Neuronal stem cell (in vitro differentiated cells): Measurements from ENCODE around the gene IGFN1.

Experiments
- DNase-seq: peaks from one replicate; pipeline ENCODE4 v3.0.0-alpha.2; 2013; ENCODE audit warnings: low spot score
- H2AFZ ChIP-seq: one replicate; pipeline ENCODE4 v1.6.1; 2013; ENCODE audit warnings: mild to moderate bottlenecking, low read length, inconsistent platforms
- H2AK5ac ChIP-seq: 2 replicates; pipeline ENCODE4 v1.6.1; 2013; ENCODE audit warnings: low read depth, mild to moderate bottlenecking, inconsistent platforms, low read length, moderate library complexity, mixed read lengths
- H2BK120ac ChIP-seq: 2 replicates; pipeline ENCODE4 v1.6.1; 2013; ENCODE audit warnings: low read depth, mild to moderate bottlenecking, inconsistent platforms, low read length, moderate library complexity, mixed read lengths
- H2BK12ac ChIP-seq: one replicate; pipeline ENCODE4 v1.6.1; 2013; ENCODE audit warnings: low read length, inconsistent platforms
- H2BK15ac ChIP-seq: 2 replicates; pipeline ENCODE4 v1.6.1; 2013; ENCODE audit warnings: mild to moderate bottlenecking, low read length, inconsistent platforms, mixed read lengths
- H2BK5ac ChIP-seq: one replicate; pipeline ENCODE4 v1.6.1; 2013; ENCODE audit warnings: inconsistent platforms, mild to moderate bottlenecking, low read length, moderate library complexity
- H3K14ac ChIP-seq: one replicate; pipeline ENCODE4 v1.6.1; 2013; ENCODE audit warnings: low read length, inconsistent platforms
- H3K18ac ChIP-seq: 2 replicates; pipeline ENCODE4 v1.6.1; 2013; ENCODE audit warnings: low read length, inconsistent platforms
- H3K23ac ChIP-seq: 2 replicates; pipeline ENCODE4 v1.6.1; 2013; ENCODE audit warnings: low read depth, mild to moderate bottlenecking, mixed read lengths, low read length, inconsistent platforms; ENCODE audit not compliant: poor library complexity
- H3K27ac ChIP-seq: replicated peaks from 3 replicates; pipeline ENCODE4 v1.5.1; 2013; ENCODE audit warnings: low read length, inconsistent platforms
- H3K27me3 ChIP-seq, 3 experiments: 2 replicates each; pipeline ENCODE4 v1.6.1; 2013; ENCODE audit warnings: low read length in 3 of 3, mild to moderate bottlenecking in 2 of 3, inconsistent platforms in 1 of 3, low read depth in 1 of 3, mixed read lengths in 1 of 3, moderate library complexity in 1 of 3; ENCODE audit not compliant: control insufficient read depth in 3 of 3, insufficient read depth in 3 of 3
- H3K36me3 ChIP-seq, 2 donors: replicated peaks in 1 of 2; 2 replicates each; pipeline ENCODE4 v1.6.1; 2013; ENCODE audit warnings: low read length in 2 of 2; ENCODE audit not compliant: control insufficient read depth in 2 of 2, insufficient read depth in 2 of 2
- H3K4ac ChIP-seq: 2 replicates; pipeline ENCODE4 v1.6.1; 2013; ENCODE audit warnings: inconsistent platforms, mild to moderate bottlenecking, low read length, moderate library complexity
- H3K4me1 ChIP-seq, 2 donors: 1 replicate in 1 of 2; 2 replicates in 1 of 2; pipeline ENCODE4 v1.6.1; 2013; ENCODE audit warnings: low read length in 2 of 2, low read depth in 1 of 2; ENCODE audit not compliant: control insufficient read depth in 2 of 2, insufficient read depth in 1 of 2
- H3K4me2 ChIP-seq: one replicate; pipeline ENCODE4 v1.6.1; 2013; ENCODE audit warnings: mild to moderate bottlenecking, low read length, inconsistent platforms; ENCODE audit not compliant: insufficient read depth, poor library complexity, severe bottlenecking
- H3K4me3 ChIP-seq, 2 donors: 2 replicates each; pipeline ENCODE4 v1.5.1; 2013; ENCODE audit warnings: low read length in 2 of 2, mild to moderate bottlenecking in 2 of 2, inconsistent platforms in 1 of 2, moderate library complexity in 1 of 2
- H3K79me1 ChIP-seq: one replicate; pipeline ENCODE4 v1.6.1; 2013; ENCODE audit warnings: low read depth, mild to moderate bottlenecking, inconsistent platforms, low read length, moderate library complexity
- H3K9ac ChIP-seq: one replicate; pipeline ENCODE4 v1.6.1; 2013; ENCODE audit warnings: mild to moderate bottlenecking, low read depth, low read length, inconsistent platforms; ENCODE audit not compliant: poor library complexity
- H3K9me3 ChIP-seq, 2 donors: replicated peaks in 1 of 2; 2 replicates each; pipeline versions ENCODE3 to v1.6.1; 2013; ENCODE audit warnings: low read length in 2 of 2, mild to moderate bottlenecking in 2 of 2, inconsistent platforms in 1 of 2, low read depth in 1 of 2, mixed read lengths in 1 of 2, moderate library complexity in 1 of 2; ENCODE audit not compliant: control insufficient read depth in 2 of 2, insufficient read depth in 1 of 2
- H4K8ac ChIP-seq: one replicate; pipeline ENCODE4 v1.6.1; 2013; ENCODE audit warnings: low read depth, mild to moderate bottlenecking, inconsistent platforms, low read length, moderate library complexity
- H4K91ac ChIP-seq: one replicate; pipeline ENCODE4 v1.6.1; 2013; ENCODE audit warnings: low read length, low read depth, mild to moderate bottlenecking, inconsistent platforms; ENCODE audit not compliant: poor library complexity
- WGBS, 2 donors: extraction: QIAGEN DNeasy Blood & Tissue Kit; methylation state at CpG; one replicate each; pipeline ENCODE4 v1.1.7; 2013; ENCODE audit warnings: missing lambda C conversion rate in 2 of 2, mixed read lengths in 1 of 2; ENCODE audit not compliant: insufficient read length in 2 of 2, insufficient replicate concordance in 1 of 2; ENCODE audit errors: extremely low coverage in 2 of 2; 5-methylcytosine and 5-hydroxymethylcytosine counted together

Gene IGFN1

GRCh38 chr1:201181726-201182125 lies 8.9 kb upstream of the IGFN1 start:
- Histone ChIP-seq H3K14ac (no peak overlapping the region), H3K4me1 (peaks cover 4% of the 10 kb centered on the region in 2 donors), H2BK15ac (no peak overlapping the region), H3K23ac (no peak overlapping the region), H3K36me3 (no peaks in the 10 kb centered on the region), H2BK12ac (no peak overlapping the region), H4K91ac (no peak overlapping the region), H2AK5ac (no peak overlapping the region), H3K4ac (no peak overlapping the region), H2BK120ac (no peak overlapping the region), H2AFZ (no peak overlapping the region), H3K4me3 (no peak overlapping the region), H3K27me3 (peaks cover 0 to 58% (median 0%) of the 10 kb centered on the region in 3 experiments), H3K4me2 (no peak overlapping the region), H3K9me3 (no peaks in the 10 kb centered on the region), H3K27ac (no peak overlapping the region), H2BK5ac (no peak overlapping the region), H4K8ac (no peak overlapping the region), H3K9ac (no peak overlapping the region), H3K18ac (no peak overlapping the region), H3K79me1 (no peaks in the 10 kb centered on the region)
- DNase-seq: no peak
- WGBS, 2 donors: no CpG with 5 or more reads among the region's 2 CpGs

DNA sequence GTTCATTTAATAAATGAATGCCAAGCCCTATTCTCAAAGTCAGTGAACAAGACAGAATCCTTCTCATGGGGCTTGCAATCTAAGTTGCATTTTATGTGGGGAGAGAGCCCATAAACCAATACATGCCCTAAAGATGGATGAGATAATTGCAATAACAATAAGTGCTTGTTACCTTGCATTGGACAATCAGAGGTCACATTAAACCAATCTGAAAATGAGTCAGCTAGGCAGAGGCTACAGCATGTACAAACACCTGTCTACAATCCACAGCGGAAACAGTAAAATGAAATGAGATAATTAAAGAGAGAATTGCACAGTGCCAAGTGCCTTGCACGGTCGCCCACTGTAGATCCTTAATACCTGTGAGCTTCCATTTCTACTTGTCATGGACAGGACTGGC lies 7.4 kb upstream of the IGFN1 start:
- Histone ChIP-seq H3K18ac (no peak overlapping the region), H2AFZ (no peak overlapping the region), H3K4me3 (no peak overlapping the region), H3K27me3 (peaks cover 0 to 62% (median 0%) of the 10 kb centered on the region in 3 experiments), H2BK15ac (no peak overlapping the region), H3K23ac (no peak overlapping the region), H4K91ac (no peak overlapping the region), H2BK12ac (no peak overlapping the region), H3K36me3 (no peaks in the 10 kb centered on the region), H3K9ac (no peak overlapping the region), H3K4ac (no peak overlapping the region), H3K14ac (no peak overlapping the region), H3K9me3 (no peaks in the 10 kb centered on the region), H3K27ac (no peak overlapping the region), H2BK120ac (no peak overlapping the region), H2AK5ac (no peak overlapping the region), H4K8ac (no peak overlapping the region), H3K4me1 (peaks cover 3 to 4% of the 10 kb centered on the region in 2 donors), H2BK5ac (no peak overlapping the region), H3K4me2 (no peak overlapping the region), H3K79me1 (no peaks in the 10 kb centered on the region)
- no CpG with 5 or more reads among the region's 3 CpGs for WGBS, 2 donors
- DNase-seq: no peak

GRCh38 chr1:201183753-201184152 lies 6.9 kb upstream of the IGFN1 start:
- no peak overlapping the region for H2BK12ac ChIP-seq
- DNase-seq: no peak
- no peak overlapping the region for H2BK5ac ChIP-seq
- no peaks in the 10 kb centered on the region for H3K79me1 ChIP-seq
- H3K4me2 ChIP-seq: no peak overlapping the region
- H3K18ac ChIP-seq: no peak overlapping the region
- H4K91ac ChIP-seq: no peak overlapping the region
- no peak overlapping the region for H3K4ac ChIP-seq
- H3K27me3 ChIP-seq: peaks cover 0 to 66% (median 0%) of the 10 kb centered on the region in 3 experiments
- no CpG with 5 or more reads among the region's 5 CpGs for WGBS, 2 donors
- H3K4me3 ChIP-seq: no peak overlapping the region
- H2BK15ac ChIP-seq: no peak overlapping the region
- H3K23ac ChIP-seq: no peak overlapping the region
- H2AFZ ChIP-seq: no peak overlapping the region
- H3K36me3 ChIP-seq: no peaks in the 10 kb centered on the region
- no peak overlapping the region for H3K27ac ChIP-seq
- peaks cover 3 to 4% of the 10 kb centered on the region in 2 donors for H3K4me1 ChIP-seq
- peak overlapping the region; percentile 56 for H2AK5ac ChIP-seq
- H3K14ac ChIP-seq: no peak overlapping the region
- no peaks in the 10 kb centered on the region for H3K9me3 ChIP-seq
- no peak overlapping the region for H2BK120ac ChIP-seq
- H4K8ac ChIP-seq: no peak overlapping the region
- no peak overlapping the region for H3K9ac ChIP-seq

DNA sequence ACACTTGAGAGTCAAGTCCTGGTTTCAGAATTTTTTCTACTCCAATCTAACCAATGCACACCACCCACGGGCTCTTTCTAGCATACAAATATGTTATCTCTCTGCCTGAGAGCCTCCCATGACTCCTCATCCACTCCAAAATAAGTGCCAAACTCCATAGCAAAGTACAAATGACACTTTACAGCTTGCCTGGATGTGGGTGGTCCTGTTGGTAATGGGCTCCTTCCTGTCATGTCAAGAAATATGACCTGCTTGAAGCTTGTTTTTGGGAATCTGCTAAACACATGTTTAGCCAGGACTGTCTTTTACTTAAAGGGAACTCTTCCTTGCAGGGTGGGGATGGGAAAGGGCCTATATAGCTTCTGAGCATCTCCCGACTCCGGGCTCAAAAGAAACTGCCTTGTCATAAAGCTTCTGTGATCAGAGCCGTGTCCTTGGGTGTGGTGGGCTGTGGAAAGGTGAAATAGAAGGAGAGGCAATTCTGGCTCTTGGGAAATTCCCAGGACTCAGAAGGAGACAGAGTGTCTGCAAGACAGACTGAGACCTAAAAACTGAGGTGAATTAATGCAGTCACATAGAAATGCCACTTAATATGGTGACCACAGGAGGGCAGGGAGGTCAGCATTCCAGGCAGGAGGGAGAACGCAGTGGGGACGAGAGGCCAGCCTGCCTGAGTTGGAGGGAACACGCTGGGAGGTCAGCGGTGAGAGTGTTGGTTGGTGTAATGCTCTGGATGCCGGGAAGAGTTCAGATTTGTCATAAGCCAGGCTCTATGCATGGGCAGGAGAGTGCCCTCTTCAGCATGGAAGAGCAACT lies 6.1 kb upstream of the IGFN1 start:
- no peak overlapping the region for H3K4me2 ChIP-seq

More for the DNA sequence above, 6.1 kb upstream of the IGFN1 start:
- H4K91ac ChIP-seq: no peak overlapping the region
- no peak overlapping the region for H2BK12ac ChIP-seq
- H3K4me3 ChIP-seq: no peak overlapping the region
- H3K36me3 ChIP-seq: no peaks in the 10 kb centered on the region
- H2BK15ac ChIP-seq: no peak overlapping the region
- no peak overlapping the region for H3K23ac ChIP-seq
- peaks cover 0 to 73% (median 0%) of the 10 kb centered on the region in 3 experiments for H3K27me3 ChIP-seq
- peaks cover 3 to 4% of the 10 kb centered on the region in 2 donors for H3K4me1 ChIP-seq
- H2AK5ac ChIP-seq: no peak overlapping the region
- H3K4ac ChIP-seq: no peak overlapping the region
- H3K79me1 ChIP-seq: no peaks in the 10 kb centered on the region
- H2AFZ ChIP-seq: peak overlapping the region; percentile 60
- no peak overlapping the region for H2BK120ac ChIP-seq
- no peak overlapping the region for H3K9ac ChIP-seq
- no peak overlapping the region for H4K8ac ChIP-seq
- no peak overlapping the region for H2BK5ac ChIP-seq
- H3K9me3 ChIP-seq: no peaks in the 10 kb centered on the region
- peak; percentile 55 for DNase-seq
- H3K27ac ChIP-seq: no peak overlapping the region
- H3K18ac ChIP-seq: no peak overlapping the region
- no peak overlapping the region for H3K14ac ChIP-seq
- WGBS, 2 donors: no CpG with 5 or more reads among the region's 9 CpGs
